Stomach (tissue), 9 donors: Measurements from ENCODE around the gene PSAP. TPM values are rescaled to one million over a fixed set of nuclear protein-coding genes. Genes with fewer than 3 reads are reported as not detected.

Experiments used
- DNase-seq, 2 donors: peaks; one replicate each; pipeline versions ENCODE4 v3.0.0 to v3.0.0-alpha.2; 2013 to 2019
- H3K27ac ChIP-seq, 5 donors: fragments of 200-600 bp in 4 of 5; sonication (generic) in 4 of 5; one replicate each; pipeline ENCODE4 v1.5.1; 2013 to 2019; ENCODE audit warnings: mild to moderate bottlenecking in 1 of 5, moderate library complexity in 1 of 5
- H3K27me3 ChIP-seq, 3 donors: fragments of 200-600 bp; sonication (generic); one replicate each; pipeline ENCODE4 v1.5.1; 2017 to 2019; ENCODE audit warnings: mixed run types in 1 of 3
- H3K36me3 ChIP-seq, 4 donors: fragments of 200-600 bp; sonication (generic); 1 replicate in 3 of 4; 2 replicates in 1 of 4; pipeline ENCODE4 v1.5.1; 2016 to 2019
- H3K4me1 ChIP-seq, 4 donors: fragments of 200-600 bp; sonication (generic); one replicate each; pipeline ENCODE4 v1.5.1; 2016 to 2019
- H3K4me3 ChIP-seq, 4 donors: fragments of 200-600 bp; sonication (generic) in 3 of 4; one replicate each; pipeline ENCODE4 v1.5.1; 2016 to 2019; ENCODE audit warnings: mild to moderate bottlenecking in 1 of 4
- H3K9me3 ChIP-seq, 4 donors: fragments of 200-600 bp; sonication (generic); one replicate each; pipeline ENCODE4 v1.5.1; 2016 to 2019
- CTCF ChIP-seq, 7 experiments: fragments of 450-650 bp in 4 of 7; fragments of 200-600 bp in 3 of 7; sonication (generic) in 3 of 7; IDR thresholded peaks; one replicate each; pipeline ENCODE4 v1.5.1; 2016 to 2019; ENCODE audit warnings: antibody characterized with exemption in 7 of 7, control low read depth in 2 of 7, mild to moderate bottlenecking in 1 of 7
- EP300 ChIP-seq: sonication (generic); formaldehyde crosslinking; IDR thresholded peaks from one replicate; pipeline ENCODE4 v1.6.1; 2017; ENCODE audit warnings: antibody characterized with exemption
- POLR2A ChIP-seq, 4 donors: fragments of 450-650 bp; IDR thresholded peaks; one replicate each; pipeline ENCODE4 v1.6.1; 2016; ENCODE audit warnings: antibody characterized with exemption in 4 of 4, control low read depth in 2 of 4, mild to moderate bottlenecking in 1 of 4, moderate library complexity in 1 of 4
- POLR2AphosphoS5 ChIP-seq, 3 donors: sonication (generic); formaldehyde crosslinking; IDR thresholded peaks; one replicate each; pipeline ENCODE4 v1.6.1; 2016; ENCODE audit warnings: antibody characterized with exemption in 3 of 3
- WGBS, 5 donors: extraction: QIAGEN DNeasy Blood & Tissue Kit in 3 of 5; methylation state at CpG; one replicate each; pipeline versions ENCODE4 v1.1.5 to v1.1.7; 2013 to 2018; 5-methylcytosine and 5-hydroxymethylcytosine counted together
- intact Hi-C: fragments of 100-400 bp; cut with DNase I; formaldehyde crosslinking; loops from one replicate; pipeline ENCODE4 v1.15.1; 2023; ENCODE audit warnings: low total_unique reads
- polyA plus RNA-seq, 3 donors: library from polyadenylated mRNA; stranded (reverse); fragments of 200-250 nt; gene quantifications; one replicate each; pipeline ENCODE4 v1.2.3, GENCODE V29; 2013
- total RNA-seq, 5 donors: library from RNA; depleted of rRNA; stranded (reverse); fragments of >200 nt; gene quantifications; one replicate each; pipeline versions ENCODE4 v1.1.0 to v1.2.3, GENCODE V29; 2014 to 2016
- donor health status: healthy with polysubstance abuse.
- donor health status: Bipolar disorder and iron deficiency.
- donor health status: healthy.

The PSAP gene
- total and polyA plus RNA-seq, 8 donors: 174 to 709 (median 413) TPM

GRCh38 chr10:71778071-71778825, 72.8 kb downstream of the PSAP start:
- no peak for DNase-seq
- intact Hi-C loops: no loop called here
- TF ChIP-seq CTCF (IDR thresholded peaks at IDR 0.05): no peak
- no peak for TF ChIP-seq POLR2AphosphoS5 (IDR thresholded peaks at IDR 0.05)
- TF ChIP-seq POLR2A (IDR thresholded peaks at IDR 0.05): no peak

GRCh38 chr10:71777213-71777985, 73.7 kb downstream of the PSAP start:
- H3K27ac ChIP-seq: no peak overlapping the region
- TF ChIP-seq POLR2AphosphoS5 (IDR thresholded peaks at IDR 0.05): no peak
- no peak for TF ChIP-seq CTCF (IDR thresholded peaks at IDR 0.05)
- TF ChIP-seq EP300: no peak
- no peak for TF ChIP-seq POLR2A (IDR thresholded peaks at IDR 0.05)
- H3K9me3 ChIP-seq: no peaks in the 10 kb centered on the region
- intact Hi-C loops: no loop called here
- no peak for DNase-seq
- no peaks in the 10 kb centered on the region for H3K36me3 ChIP-seq
- H3K4me1 ChIP-seq: peaks cover 21 to 47% (median 28%) of the 10 kb centered on the region in 4 donors
- WGBS, 5 donors: 91 to 98% (median 96%) methylated on average over 17 of the region's 17 CpGs
- no peaks in the 10 kb centered on the region for H3K27me3 ChIP-seq
- no peak overlapping the region for H3K4me3 ChIP-seq

More at GRCh38 chr10:71778071-71778825, 72.8 kb downstream of the PSAP start:
- H3K27ac ChIP-seq: no peak overlapping the region
- H3K4me3 ChIP-seq: no peak overlapping the region
- no peaks in the 10 kb centered on the region for H3K27me3 ChIP-seq
- H3K9me3 ChIP-seq: no peaks in the 10 kb centered on the region
- peaks cover 15 to 48% (median 21%) of the 10 kb centered on the region in 4 donors for H3K4me1 ChIP-seq
- WGBS, 5 donors: 78 to 94% (median 89%) methylated on average over 11 of the region's 11 CpGs
- H3K36me3 ChIP-seq: no peaks in the 10 kb centered on the region

GRCh38 chr10:71776481-71776925, 74.5 kb downstream of the PSAP start:
- no peak overlapping the region for H3K4me3 ChIP-seq
- TF ChIP-seq EP300 (no peak), POLR2A (IDR thresholded peaks at IDR 0.05) (no peak), POLR2AphosphoS5 (IDR thresholded peaks at IDR 0.05) (no peak)
- no peak for DNase-seq
- H3K27me3 ChIP-seq: no peaks in the 10 kb centered on the region
- intact Hi-C loops: no loop called here
- WGBS, 5 donors: 53 to 78% (median 71%) methylated on average over 2 of the region's 2 CpGs
- peak overlapping the region in 2 of 5 donors; percentile 90 to 92 for H3K27ac ChIP-seq
- H3K9me3 ChIP-seq: no peaks in the 10 kb centered on the region
- no peaks in the 10 kb centered on the region for H3K36me3 ChIP-seq
- H3K4me1 ChIP-seq: peaks cover 30 to 54% (median 37%) of the 10 kb centered on the region in 4 donors

- WGBS, 5 donors: 59 to 85% (median 81%) methylated on average over 2 to 3 of the region's 3 CpGs
- intact Hi-C loops: no loop called here
- Histone ChIP-seq H3K36me3 (no peaks in the 10 kb centered on the region), H3K4me1 (peaks cover 44 to 68% (median 51%) of the 10 kb centered on the region in 4 donors), H3K4me3 (no peak overlapping the region), H3K27me3 (no peaks in the 10 kb centered on the region), H3K9me3 (no peaks in the 10 kb centered on the region), H3K27ac (peak overlapping the region in 3 of 5 donors; percentile 88 to 92 (median 90))
- TF ChIP-seq EP300 (no peak), POLR2AphosphoS5 (IDR thresholded peaks at IDR 0.05) (peak in 1 of 3 donors; percentile 36)
- peak in 1 of 2 donors; percentile 48 for DNase-seq
Measured at GRCh38 chr10:71774916-71775702, 75.9 kb downstream of the PSAP start.
